GM12892 (cell line): Measurements from ENCODE around the gene ME1.
"Not testable (repeated sequence)": the region's sequence is repeated elsewhere in the genome, so short reads cannot be mapped to it uniquely, and the experiment has no call there.

Source experiments
- POLR2A ChIP-seq: IDR thresholded peaks from 2 replicates; pipeline ENCODE4 v1.6.1; 2011; ENCODE audit warnings: low read depth, low read length, control low read depth
- POLR2AphosphoS5 ChIP-seq: IDR thresholded peaks from 2 replicates; pipeline ENCODE4 v1.6.1; 2011; ENCODE audit warnings: low read depth, low read length, control low read depth
- TAF1 ChIP-seq: IDR thresholded peaks from 2 replicates; pipeline ENCODE4 v1.6.1; 2011; ENCODE audit warnings: low read depth, mild to moderate bottlenecking, control low read depth, low read length, borderline replicate concordance

DNA sequence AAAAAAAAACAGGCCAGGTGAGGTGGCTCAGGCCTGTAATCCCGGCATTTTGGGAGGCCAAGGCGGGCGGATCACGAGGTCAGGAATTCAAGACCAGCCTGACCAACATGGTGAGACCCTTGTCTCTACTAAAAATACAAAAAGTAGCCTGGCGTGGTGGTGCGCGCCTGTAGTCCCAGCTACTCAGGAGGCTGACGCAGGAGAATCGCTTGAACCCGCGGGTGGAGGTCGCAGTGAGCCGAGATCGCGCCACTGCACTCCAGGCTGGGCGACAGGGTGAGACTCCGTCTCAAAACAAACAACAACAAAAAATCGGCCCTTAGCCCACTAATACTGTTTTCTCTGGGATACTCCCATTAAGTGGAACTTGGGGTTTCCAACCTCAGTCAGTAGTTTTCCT is 238.9 kb downstream of the ME1 start:
- TF ChIP-seq TAF1, POLR2A, POLR2AphosphoS5: not testable (repeated sequence)
